HG02759 (cell line): ENCODE data around the gene DLGAP1.

ENCODE experiments used
- ATAC-seq: cut with Tn5 transposase; IDR thresholded peaks from one replicate; pipeline ENCODE4 v1.9.1; 2021; ENCODE audit warnings: mild to moderate bottlenecking, moderate library complexity; ENCODE audit not compliant: unreplicated experiment

Gene DLGAP1

DNA sequence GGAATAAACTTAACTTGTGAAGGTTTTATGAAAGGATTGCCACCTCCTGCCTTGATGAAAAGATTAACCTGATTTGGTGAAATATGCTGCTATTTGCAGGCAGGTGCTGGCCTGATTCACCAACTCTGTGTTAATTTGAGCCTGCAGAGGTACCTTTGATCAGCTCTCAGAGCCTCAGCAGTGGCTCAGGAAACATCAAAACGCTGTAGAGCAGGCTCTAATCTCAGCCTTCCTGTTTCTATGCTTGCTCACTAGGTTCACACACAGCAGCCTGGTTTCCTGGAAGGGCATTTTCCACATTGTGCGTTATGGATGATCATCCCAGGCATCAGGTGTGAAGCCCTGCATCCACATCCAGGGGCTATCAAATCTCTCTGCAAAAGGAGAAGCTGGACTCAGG is 988.2 kb downstream of the DLGAP1 start:
- no peak for ATAC-seq

DNA sequence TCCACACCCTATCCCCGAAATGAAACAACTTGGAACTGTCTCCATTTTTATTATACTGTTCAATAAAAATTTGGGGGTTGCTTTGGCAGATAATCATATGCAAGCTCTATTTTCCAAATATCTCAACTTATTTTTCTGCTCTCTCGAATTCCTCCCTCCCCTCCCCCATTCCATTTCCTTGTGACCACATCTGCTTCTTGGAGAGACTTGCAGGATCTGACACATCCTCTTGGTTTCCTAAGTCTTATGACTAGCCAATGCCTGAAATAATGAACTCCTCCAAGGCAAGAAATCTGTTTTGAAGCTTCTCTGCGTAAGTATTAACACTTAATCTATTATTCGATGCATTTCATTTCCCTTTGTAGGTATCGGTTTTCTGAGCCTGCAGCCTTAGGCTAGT is 989.1 kb downstream of the DLGAP1 start:
- ATAC-seq = no peak

DNA sequence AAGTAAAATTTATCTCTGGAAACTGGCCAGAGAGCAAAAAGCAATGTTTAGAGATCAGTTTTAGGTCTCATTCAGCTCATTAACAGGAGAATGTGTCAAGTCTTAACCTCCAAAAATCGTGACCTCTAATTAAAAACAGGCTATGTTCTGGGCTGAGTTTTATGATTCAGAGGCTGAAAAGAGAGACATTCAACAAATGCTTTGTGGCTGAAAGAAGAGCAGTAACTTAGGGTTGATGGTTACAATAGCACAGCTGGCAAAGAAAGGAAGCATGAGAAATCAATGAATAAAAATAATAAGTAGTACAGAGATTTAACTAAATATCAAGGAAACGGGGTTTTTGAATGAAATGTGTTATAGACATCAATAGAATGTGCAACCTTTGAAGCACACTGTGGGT is 992.1 kb downstream of the DLGAP1 start:
- no peak for ATAC-seq

DNA sequence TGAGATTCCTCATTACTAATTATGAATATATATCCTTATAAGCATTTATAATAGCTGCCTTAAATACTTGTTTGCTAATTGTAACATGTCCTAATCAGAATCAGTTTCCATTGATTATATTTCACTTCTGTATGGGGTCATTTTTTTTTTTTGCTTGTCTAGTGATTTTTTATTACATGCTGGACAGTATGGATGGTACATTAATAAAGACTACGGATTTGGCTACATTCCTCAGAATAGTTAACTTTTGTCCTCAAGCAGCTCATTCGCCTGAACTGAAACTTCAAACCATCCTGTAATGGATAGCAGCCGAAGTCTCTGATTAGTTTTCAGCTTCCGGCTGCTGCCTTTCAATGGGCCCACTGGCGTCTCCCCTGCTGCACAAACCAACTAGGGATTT is 993.4 kb downstream of the DLGAP1 start:
- no peak for ATAC-seq

DNA sequence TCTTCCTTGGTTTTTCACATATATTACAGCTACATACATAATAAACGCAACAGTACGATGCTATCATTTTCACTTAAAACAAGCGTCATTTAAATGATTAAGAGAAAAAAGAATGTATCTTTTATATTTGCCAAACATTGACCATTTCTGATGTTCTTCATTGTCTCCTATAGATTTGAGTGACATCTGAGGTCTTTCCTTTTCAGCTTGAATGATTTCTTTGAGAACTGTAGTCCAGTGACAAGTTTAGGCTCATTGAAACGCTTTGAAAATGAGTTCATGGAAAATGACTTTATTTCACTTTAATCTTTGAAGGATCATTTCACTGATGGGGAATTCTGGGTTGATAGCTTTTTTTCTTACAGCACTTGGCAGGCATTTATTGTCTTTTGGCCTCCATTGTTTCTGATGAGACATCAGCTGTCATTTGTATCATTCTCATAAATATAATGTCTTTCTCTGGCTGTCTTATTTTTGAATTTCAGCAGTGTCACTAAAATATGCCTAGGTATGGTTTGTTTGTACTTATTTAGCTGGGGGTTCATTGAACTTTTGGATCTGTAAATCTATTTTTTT is 994.2 kb downstream of the DLGAP1 start:
- no peak for ATAC-seq

DNA sequence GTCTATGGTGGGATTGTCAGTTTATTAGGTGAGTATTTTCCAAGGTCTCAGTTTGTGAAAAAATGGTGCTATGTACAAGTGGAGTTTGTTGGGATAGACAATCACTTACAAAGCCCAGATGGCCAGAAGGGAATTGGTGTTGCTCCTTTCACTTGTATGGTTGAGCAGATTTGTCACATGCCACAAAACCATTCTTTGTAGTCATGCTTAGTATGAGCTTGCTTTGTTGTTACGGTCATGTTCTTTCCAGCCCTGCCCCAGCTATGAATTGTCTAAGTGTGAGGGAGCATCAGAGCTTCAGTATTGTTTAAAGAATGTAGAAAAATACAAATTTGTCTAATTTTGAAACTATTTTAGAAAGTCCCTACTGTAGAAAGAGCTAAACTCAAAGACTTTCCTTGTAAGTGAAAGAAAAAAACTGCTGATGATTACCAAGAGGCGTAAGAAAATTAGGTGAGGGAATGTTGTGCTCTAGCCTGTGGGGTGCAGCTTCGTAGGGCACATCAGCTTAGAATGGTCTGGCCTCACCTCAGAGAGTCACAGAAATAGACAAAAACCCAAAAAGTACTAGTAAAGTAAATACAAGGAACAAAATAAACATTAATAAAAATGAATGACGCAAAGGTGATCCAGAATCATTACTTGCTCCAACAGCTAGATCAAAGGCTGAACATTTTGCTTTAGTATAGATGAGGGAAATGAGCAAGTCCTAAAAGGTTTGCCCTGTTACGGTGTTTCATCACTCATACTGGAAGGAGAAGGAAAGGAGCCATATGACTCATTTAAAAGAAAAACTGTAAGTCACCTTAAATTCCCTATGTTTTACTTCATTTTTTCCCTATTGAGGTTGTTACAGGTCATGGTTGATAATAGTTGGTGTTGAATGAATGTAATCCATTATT is 995.9 kb downstream of the DLGAP1 start:
- peak; percentile 57 for ATAC-seq

DNA sequence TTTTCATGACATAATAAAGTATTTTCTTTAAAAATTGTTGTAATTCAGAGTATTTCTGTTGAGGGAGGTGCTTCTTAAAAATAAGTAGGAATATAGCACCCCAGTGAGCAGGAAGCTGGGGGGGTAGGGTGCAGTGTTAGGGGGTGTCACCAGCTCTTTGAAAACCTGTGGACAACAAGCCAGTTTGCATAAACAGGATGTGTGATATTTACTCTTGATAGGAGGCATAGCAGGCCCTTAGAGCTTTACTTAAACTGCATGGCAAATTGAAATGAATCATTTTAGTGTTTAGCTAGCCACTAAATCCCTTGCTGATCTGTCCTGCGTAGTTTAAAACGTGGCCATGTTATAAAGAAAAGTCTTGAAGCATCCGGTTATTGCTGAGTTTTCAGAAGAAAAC is 996.7 kb downstream of the DLGAP1 start:
- no peak for ATAC-seq

DNA sequence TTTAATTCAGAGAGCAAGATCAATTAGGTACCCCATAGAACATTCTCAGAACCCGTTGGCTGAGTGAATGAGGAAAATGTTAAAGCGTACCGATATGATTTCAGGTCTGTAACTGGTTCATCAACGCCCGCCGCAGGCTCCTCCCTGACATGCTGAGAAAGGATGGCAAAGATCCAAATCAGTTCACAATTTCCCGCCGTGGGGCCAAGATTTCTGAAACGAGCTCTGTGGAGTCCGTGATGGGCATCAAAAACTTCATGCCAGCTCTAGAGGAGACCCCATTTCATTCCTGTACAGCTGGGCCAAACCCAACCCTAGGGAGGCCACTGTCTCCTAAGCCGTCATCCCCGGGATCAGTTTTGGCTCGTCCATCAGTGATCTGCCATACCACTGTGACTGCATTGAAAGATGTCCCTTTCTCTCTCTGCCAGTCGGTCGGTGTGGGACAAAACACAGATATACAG is 997.8 kb downstream of the DLGAP1 start:
- no peak for ATAC-seq

DNA sequence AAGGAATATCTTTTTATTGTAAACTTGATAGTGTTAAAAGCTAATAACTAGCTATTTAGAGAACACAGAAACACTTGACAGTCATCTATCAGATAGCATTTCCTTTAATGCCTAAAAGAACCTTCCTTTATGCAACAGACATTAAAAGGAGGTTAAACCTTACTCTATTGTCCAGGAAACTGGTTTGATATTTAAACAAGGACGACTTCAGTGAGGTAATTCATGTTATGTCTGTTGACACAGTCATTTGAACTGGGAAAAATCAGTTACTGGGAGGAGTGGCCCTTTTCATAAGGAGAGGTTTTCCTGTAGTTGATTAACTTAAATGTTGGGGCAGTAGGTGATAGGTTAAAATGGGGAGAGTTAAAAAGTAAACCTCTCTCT is 998.4 kb downstream of the DLGAP1 start:
- no peak for ATAC-seq

DNA sequence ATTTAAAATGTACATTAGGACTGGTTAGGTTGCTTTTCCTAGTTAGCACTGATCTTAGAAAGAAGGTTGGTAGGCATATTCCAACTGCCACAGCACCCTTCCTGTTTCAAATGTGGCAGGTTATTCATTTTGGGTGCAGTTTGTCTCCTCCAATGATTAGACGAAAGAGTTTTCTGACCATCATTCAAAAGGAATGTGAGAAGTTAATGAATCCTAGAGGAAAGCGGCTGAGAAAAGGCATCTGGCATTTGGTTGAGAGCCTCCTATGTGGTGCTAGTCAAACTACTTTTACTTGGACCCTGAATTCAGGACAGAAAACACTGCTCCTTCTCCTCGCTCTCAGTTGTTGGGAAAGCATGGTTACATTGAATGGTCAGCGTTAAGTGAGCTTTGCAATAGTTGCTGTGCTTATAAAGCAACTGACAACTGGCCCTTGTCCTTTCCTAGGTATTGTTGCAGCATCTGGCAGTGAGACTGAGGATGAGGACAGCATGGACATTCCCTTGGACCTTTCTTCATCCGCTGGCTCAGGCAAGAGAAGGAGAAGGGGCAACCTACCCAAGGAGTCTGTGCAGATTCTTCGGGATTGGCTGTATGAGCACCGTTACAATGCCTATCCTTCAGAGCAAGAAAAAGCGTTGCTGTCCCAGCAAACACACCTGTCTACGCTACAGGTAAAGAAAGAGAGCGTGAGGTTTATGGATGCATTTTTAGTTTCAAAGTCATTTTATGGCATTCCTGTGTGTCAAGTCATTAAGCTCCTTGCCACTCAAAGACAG is 999.0 kb downstream of the DLGAP1 start:
- no peak for ATAC-seq

DNA sequence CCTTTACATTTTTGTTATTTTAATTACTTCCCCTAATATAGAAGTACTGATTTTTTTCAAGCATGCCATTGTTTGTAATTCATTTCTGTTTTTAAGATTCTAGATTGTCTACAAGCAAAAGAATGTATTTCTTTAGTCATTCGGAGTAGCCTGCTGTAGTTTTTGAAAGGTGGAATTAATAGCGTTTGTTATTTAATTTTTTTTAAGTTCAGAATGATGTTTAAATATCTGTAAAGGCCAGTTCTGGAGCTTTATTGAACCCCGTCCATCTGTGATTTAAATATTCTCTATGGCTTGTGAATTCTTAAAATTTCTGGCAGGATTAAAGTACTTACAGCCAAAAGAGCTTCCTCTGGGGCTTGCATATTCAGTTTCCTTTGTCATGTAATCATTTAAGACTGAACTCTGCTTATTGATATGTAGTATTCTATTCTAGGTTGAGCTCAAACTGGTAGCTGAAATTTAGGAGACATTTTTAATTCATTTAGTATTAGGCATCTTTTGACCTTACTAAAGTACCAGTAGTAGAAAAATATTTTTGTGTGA is 999.9 kb downstream of the DLGAP1 start:
- ATAC-seq = no peak

DNA sequence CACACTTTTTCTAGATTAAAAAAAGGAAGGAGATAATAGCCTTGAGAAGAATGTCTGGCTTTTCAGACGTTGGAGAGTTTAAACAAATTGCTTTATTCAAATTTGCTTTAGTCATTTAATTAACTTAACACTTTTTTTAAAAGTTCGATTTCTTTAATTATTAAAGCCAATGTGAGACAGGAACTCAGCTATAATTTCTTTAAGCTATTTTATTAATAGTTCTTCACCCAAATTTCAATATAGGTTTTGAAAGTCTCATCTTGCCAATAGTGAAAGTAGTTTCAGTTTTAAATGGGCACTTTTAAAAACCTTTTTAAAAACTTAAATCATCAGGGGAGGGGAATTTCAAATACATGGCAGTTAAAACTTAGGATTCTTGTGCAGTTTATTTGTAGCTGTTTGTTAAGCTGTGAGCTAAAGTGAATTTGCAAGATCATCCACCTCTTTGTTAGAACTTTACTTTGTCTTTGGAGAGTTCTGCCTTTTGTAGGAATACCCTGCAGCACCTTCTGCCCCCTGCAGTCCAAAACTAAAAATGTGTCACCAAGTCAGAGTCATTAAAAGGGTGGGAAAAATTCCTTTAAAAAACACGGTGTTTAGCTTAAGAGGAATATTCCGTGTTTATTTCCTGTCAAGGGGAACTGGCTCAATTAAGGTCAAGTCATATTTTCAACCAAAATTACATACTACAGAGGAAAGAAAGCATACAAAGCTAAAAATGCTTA is 1000.6 kb downstream of the DLGAP1 start:
- ATAC-seq = no peak

DNA sequence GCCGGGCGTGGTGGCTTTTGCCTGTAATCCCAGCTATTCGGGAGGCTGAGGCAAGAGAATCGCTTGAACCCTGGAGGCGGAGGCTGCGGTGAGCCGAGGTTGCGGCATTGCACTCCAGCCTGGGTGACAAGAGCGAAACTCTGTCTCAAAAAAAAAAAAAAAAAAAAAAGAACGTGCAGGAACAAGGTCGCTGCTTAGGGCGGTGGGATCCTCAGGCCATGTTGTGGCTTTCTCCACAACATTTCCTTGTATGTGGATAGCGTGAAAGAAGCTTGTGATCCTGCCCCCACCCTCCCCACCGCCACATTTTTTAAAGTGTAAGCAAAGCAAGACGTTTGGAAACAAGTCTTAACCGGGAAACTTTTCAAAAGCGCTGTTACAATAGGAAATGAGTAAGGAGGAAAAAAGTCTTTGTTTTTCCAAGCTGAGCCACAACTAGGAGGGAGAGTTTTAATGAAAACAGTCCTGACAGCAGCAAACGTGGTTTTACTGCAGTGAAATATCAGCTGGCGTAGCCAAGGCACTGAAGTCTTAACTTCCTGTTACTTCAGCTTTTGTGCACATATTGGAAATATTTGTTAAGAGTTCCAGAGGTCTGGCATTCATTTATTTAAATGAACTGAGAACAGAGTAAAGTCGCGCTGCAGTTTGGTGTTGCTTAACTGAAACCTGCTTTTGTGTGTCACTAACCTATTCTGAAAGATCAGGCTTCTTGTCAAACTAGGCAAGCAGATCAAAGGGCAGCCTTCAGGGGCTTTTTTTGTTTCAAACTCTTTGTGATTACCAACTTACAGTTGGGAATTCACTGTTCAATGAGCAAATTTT is 1001.4 kb downstream of the DLGAP1 start:
- no peak for ATAC-seq

DNA sequence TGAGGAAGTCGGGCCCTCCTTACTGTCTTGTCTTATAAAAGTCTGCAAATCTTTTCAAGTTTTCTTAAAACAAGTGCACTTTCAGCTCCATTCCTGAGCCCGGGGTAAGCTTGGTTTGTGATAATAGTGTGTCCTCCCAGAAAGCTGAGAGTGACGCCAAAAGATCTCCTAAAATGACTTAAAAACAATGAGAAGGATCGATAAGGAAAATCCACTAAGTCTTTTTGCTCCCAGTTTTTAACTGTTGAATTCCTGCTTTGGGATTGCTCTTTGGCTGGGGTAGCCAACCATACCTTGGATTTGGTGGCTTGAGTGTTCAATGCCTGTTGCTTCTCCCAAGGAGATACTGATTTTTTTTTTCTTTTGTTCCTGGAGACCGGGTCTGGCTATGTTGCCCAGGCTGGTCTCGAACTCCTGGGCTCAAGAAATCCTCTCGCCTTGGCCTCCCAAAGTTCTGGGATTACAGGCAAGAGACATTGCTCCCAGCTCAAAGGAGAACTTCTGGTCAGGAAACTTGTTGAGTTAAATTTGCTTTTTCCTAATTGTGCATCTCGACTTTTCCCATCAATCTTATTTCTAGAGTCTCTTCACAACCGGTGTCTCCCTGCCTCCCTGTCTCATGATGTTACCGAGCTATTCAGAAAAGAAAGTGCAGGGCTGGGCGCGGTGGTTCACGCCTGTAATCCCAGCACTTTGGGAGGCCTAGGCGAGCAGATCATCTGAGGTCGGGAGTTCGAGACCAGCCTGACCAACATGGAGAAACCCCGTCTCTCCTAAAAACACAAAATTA is 1002.2 kb downstream of the DLGAP1 start:
- no peak for ATAC-seq

DNA sequence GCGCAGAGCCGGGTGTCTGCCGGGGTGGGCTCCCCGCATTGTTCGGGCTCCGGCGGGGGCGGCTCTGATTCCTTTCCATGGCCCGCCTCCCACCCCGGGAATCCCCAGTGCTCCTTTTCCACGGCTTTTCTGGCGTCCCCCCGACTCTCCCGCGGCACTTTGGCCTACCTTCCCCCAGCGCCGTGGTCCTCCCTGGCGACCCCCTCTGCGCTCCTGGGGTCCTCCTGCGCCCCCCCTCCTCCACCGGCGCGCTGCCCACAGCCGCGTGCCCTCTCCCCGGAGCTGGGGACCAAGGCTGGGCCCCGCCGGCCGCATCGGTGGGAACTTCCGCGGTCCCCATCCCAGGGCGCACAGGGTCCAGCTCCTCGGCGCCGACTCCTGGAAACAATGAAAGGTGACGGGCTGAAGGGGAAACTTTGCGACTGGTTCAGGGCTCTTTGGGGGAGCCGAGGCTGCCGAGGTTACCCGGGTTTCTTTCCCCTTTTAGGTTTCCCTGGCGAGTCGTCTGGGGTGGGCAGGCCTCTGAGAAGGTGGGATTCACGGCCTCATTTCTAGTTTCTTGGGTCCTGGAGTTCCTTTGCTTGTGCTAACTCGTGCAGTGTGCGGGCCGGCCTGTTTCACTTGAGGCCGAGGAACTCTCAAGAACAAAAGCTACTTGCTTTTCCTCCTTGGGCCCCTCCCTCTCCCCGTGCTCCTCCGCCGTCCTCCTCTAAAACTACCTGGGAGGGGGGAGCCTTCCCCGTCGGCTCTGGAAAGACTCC is 1002.9 kb downstream of the DLGAP1 start:
- no peak for ATAC-seq

DNA sequence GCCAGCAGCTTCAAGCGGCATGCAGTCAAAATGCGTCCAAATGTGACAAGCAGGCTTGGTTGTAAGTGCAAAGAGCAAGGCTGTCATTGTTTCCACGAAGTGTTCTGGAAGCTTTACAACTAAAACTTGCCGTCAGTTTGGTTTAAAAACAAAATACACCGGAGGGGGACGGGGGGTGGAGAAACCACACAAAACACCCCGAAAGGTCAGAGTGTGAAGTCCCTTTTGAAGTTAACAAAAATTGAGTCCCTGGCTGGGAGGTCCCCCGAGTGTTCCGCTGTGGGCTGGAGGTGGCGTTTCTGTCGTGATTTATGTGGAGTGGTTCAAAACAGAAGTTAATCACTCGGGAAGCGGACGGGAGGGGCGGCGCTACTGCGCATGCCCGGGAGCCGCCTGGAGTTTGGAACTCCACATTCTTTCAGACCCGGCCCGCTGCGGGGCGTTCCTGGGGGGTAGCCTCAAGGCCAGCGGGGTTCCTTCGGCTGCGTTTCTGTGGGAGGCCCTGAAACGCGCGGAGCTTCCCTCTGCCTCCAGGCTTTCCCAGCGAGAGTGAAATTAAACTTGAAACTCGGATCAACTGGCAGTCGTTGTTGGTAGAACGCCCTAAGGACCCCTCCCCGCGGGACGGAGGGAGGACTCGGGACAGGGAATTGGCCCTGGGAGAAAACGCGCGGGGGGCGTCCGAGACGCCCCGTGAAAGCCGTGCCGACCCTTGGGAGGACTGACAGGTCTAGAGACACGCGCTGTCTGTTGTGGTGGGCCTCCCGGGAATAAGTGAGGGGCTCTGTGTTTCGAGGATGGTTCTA is 1003.7 kb downstream of the DLGAP1 start:
- ATAC-seq = no peak

DNA sequence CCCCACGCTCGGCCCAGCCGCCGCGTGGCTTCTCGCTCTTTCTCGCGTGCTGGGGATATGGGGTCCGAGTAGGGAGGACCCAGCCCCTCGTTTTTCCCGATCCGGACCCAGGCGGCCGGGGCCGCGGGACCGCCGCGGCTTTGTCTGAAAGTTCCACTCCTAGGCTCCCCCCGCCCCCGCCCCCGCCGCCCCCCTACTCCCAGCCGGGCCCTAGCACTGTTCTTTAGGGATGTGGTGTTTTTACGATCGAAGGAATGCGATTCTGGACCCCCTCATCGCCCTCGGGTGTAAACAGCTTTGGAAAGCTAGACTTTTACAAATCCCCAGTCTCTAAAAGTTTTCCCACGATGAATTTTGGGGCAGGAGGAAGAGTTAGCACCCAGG is 1004.3 kb downstream of the DLGAP1 start:
- ATAC-seq = no peak
